AG04449 (cell line): ENCODE results near the gene HRH3.

Source experiments
- CTCF ChIA-PET: fragments of 350-600 bp; formaldehyde crosslinking; extraction: SDS; loops from one replicate; lab custom pipeline; 2021; ENCODE audit warnings: antibody characterized with exemption; lab: Yijun Ruan, JAX
- POLR2A ChIA-PET: fragments of 400-600, 350-600 bp; formaldehyde crosslinking; extraction: SDS; loops from one replicate; lab custom pipeline; 2020; ENCODE audit warnings: antibody characterized with exemption, inconsistent platforms; lab: Yijun Ruan, JAX
- DNase-seq: peaks from one replicate; pipeline ENCODE4 v3.0.0-alpha.2; 2010; ENCODE audit warnings: low read depth, low spot score
- H3K4me3 ChIP-seq: 2 replicates; pipeline ENCODE4 v1.5.1; 2011; ENCODE audit warnings: low read depth, mild to moderate bottlenecking, control low read depth, low read length
- TF ChIP-seq, protein P1 (sequence below): IDR thresholded peaks from one replicate; pipeline ENCODE4 v1.5.1; 2011; ENCODE audit warnings: mild to moderate bottlenecking, moderate library complexity, low read length, control low read depth, inconsistent platforms; ENCODE audit not compliant: insufficient read depth; ENCODE audit errors: missing control alignments

The HRH3 gene

DNA sequence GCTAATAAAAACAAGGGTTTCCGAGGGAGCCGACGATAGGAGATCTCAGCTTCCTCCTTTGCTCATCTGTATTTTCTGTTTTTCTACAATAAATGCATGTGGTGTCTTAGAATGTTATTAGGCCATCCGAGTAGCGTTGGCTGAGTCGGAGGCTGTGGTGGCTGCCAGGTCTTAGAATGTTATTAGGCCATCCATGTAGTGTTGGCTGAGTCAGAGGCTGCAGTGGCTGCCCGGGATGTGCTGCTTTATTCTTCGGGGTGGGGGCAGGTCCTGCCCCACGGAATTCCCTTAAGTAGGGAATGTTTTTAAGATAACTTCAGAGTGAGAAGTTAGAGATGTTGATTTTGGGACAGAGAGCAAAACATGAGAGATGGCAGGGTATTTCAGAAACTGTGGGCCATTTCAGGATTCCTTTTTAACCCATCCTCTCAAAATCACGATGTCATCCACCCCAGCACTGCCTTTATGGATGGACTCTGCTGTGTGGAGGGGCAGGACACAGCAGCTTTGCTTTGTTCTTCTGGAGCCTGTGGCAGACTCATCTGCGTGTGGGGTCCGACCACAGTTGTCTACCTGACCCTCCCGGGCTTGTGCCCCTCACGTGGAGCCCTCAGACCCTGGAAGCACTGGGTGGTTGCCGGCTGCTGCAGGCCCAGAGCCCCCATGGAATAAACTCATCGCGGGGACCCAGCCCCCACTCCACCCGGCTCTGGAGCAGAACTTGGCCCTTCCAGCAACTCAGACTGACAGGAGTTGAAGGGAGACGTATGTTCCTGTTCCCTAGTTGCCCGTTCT, 38.6 kb upstream of the HRH3 start:
- CTCF ChIA-PET = interaction anchor here (1.1 to 4.7 kb wide), 2 partner anchors 13 to 247 kb away, joined by 3 to 15 read pairs; no protein-coding TSS in a partner anchor

DNA sequence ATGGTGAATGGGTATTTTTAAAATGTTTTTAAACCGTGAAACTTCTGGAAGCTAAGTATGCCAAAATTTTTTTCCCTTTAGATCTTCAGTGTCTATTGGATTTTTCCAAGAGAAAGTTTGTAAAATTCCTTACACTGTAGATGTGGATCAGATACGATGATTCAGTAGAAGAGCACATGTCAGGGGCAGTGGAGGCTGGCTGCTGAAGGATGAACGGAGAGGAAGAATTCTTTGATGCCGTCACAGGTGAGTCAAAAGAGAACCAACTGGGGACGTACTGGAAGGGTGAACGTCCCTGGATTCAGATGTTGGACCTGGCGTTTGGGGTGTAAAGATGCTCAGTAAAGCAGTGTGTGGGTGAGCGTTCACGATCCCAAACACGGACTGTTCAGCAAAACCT, 35.9 kb upstream of the HRH3 start:
- TF ChIP-seq, protein P1, sequence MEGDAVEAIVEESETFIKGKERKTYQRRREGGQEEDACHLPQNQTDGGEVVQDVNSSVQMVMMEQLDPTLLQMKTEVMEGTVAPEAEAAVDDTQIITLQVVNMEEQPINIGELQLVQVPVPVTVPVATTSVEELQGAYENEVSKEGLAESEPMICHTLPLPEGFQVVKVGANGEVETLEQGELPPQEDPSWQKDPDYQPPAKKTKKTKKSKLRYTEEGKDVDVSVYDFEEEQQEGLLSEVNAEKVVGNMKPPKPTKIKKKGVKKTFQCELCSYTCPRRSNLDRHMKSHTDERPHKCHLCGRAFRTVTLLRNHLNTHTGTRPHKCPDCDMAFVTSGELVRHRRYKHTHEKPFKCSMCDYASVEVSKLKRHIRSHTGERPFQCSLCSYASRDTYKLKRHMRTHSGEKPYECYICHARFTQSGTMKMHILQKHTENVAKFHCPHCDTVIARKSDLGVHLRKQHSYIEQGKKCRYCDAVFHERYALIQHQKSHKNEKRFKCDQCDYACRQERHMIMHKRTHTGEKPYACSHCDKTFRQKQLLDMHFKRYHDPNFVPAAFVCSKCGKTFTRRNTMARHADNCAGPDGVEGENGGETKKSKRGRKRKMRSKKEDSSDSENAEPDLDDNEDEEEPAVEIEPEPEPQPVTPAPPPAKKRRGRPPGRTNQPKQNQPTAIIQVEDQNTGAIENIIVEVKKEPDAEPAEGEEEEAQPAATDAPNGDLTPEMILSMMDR = no peak
- H3K4me3 ChIP-seq = no peak overlapping the region
- CTCF ChIA-PET = no interaction called here
- DNase-seq = no peak
- POLR2A ChIA-PET = no interaction called here

More for the DNA sequence above, 38.6 kb upstream of the HRH3 start:
- H3K4me3 ChIP-seq = no peak overlapping the region
- POLR2A ChIA-PET = no interaction called here
- DNase-seq = peak; percentile 47
- TF ChIP-seq, protein P1 = no peak

DNA sequence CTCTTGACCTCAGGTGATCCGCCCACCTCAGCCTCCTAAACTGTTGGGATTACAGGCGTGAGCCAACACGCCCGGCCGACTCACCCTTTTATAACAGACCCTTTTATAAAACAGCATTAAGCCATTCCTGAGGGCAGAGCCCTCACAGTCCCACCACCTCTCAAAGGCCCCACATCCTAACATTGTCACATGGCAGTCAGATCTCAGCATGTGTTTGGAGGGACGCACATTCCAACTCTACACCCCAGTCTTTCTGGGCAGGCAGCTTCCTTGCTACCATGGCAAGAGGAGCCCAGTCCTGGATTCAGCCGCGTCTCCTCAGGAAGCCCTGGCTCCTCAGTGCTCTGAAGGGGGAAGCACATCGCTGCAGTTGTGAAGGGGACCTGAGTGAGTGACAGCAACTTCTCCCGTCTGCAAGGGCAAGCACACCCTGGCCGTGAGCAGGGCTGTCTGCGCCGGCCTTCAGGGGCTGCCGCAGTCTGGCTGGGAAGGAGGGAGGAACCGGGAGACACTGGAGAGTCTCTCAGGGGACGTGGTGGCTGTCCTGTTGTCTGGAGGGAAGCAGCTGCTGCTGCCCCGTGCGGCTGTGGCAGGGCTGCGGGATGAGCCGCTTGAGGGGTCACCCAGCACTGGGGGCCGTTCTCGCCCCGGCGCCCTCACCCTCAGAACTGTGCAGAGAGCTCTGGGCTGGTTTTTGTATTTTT, 34.1 kb upstream of the HRH3 start:
- TF ChIP-seq, protein P1 = no peak
- CTCF ChIA-PET = interaction anchor here (1.3 to 1.5 kb wide), 2 partner anchors 12 to 35 kb away, joined by 3 to 4 read pairs; no protein-coding TSS in a partner anchor
- H3K4me3 ChIP-seq = no peak overlapping the region

DNA sequence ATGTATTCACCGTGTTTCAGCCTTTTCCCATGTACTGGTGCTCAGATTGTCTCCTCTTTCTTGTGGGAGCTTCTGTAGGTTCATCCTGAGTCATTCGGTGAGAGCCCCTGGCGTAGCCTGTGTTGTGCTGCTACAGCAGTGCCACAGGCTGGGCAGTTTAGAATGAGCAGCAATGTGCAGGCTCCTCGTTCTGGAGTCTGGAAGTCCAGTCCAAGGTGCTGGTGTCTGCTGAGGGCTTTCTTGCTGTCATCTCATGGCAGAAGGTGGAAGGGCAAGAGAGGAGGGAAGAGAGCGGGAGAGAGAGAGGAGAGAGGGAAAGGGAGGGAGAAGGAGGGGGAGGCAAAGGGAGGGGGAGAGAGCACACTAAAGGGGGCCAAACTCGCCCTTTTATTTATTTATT, 33.3 kb upstream of the HRH3 start:
- CTCF ChIA-PET = interaction anchor here (1.5 kb wide), 1 partner anchor 12 kb away, joined by 4 read pairs; no protein-coding TSS in a partner anchor
- TF ChIP-seq, protein P1 = no peak
- POLR2A ChIA-PET = no interaction called here
- DNase-seq = no peak
- H3K4me3 ChIP-seq = no peak overlapping the region

More for the DNA sequence above, 34.1 kb upstream of the HRH3 start:
- POLR2A ChIA-PET = no interaction called here
- no peak for DNase-seq

DNA sequence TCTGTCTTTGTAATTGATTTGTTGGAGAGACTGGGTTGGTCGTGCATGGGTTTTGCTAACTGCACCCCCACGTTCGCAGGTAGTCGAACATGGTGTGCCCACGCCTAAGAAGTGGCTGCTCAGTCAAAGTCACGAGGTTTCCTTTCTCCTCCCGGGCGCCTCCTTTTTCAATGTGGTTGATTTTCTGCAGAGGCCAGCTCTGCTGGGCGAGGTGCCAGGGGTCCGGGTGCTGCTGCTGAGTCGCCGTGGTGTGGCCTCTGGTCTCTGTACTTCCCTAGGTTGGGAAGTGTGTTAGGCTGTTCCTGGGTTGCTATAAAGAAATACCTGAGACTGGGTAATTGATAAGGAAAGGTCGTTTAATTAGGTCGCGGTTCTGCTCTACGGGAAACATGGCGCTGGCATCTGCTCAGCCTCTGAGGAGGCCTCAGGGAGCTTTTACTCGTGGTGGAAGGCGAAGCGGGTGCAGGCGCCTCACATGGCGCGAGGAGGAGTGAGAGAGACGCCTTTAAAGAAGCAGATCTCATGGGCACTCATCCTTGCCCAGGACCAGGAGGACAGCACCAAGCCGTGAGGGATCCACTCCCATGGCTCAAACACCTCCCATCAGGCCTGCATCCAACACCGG, 32.4 kb upstream of the HRH3 start:
- TF ChIP-seq, protein P1 = no peak
- POLR2A ChIA-PET = no interaction called here

More for the DNA sequence above, 32.4 kb upstream of the HRH3 start:
- no peak overlapping the region for H3K4me3 ChIP-seq
- CTCF ChIA-PET = no interaction called here
- DNase-seq = no peak
